OCI-LY1 (cell line): Measurements from ENCODE around the gene SYCP1.
"Not testable (repeated sequence)": the region's sequence is repeated elsewhere in the genome, so short reads cannot be mapped to it uniquely, and the experiment has no call there.

Experiments
- CTCF ChIP-seq: fragments of 200-600 bp; sonication (generic), shearing (Covaris generic); IDR thresholded peaks from 2 replicates; pipeline ENCODE4 v1.5.1; 2017; ENCODE audit warnings: mild to moderate bottlenecking, antibody characterized with exemption, low read length, moderate library complexity, mixed read lengths
- EZH2 ChIP-seq: fragments of 200-600 bp; sonication (generic), shearing (Covaris generic); IDR thresholded peaks from 2 replicates; pipeline ENCODE4 v1.8.0; 2017; ENCODE audit warnings: borderline replicate concordance, mixed run types, mild to moderate bottlenecking, antibody characterized with exemption, low read length, moderate library complexity, mixed read lengths

GRCh38 chr1:114830075-114830474, 24.6 kb upstream of the SYCP1 start:
- not testable (repeated sequence) for TF ChIP-seq CTCF, EZH2
